Astrocyte of the spinal cord (primary cell): Measurements from ENCODE around the gene MLLT6.

Experiments used
- DNase-seq: peaks from one replicate; pipeline ENCODE4 v3.0.0; 2011; ENCODE audit warnings: low read depth, low spot score
- H3K4me3 ChIP-seq: 2 replicates; pipeline ENCODE4 v1.5.1; 2011; ENCODE audit warnings: low read depth, mild to moderate bottlenecking, low read length, moderate library complexity
- CTCF ChIP-seq: IDR thresholded peaks from 2 replicates; pipeline ENCODE4 v1.5.1; 2012; ENCODE audit warnings: low read depth, mild to moderate bottlenecking, low read length, inconsistent platforms
- in situ Hi-C: cut with HindIII; loops from 2 replicates; pipeline ENCODE4 v1.10.0; 2017; ENCODE audit warnings: low sequenced_read_pairs

MLLT6 gene

DNA sequence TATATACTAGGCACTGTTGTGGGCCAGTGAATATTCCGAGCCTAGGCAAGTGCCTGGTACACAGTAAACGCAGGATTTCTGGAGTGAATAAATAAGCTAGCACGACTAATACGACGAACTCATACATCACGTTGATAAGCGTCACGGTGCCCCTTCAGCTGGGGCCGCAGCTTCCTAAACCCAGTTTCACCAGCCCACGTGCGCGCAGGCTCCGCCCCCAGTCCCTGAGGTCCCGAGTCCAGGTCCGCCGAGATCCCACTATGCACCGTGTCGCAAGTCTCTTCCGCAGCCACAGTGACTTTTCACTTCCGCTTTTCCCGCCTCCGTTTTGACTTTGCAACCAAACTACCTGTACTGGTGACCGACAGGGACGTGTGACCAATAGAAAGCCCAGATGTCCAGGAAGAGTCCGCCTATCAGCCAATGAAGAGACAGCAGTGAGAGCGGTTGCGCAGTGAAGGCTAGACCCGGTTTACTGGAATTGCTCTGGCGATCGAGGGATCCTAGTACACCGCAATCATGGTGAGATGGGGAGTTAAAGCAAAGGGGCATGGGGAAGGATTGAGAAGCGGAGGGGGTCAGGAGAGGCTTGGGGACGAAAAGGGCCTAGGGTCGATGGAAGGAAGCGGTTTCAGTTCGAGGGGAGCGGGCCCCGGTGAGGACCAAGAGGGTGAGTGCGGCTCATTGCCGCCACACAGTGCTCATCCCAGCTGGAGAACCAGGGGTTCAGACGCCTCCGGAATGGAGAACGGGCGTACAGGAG, 47.4 kb downstream of the MLLT6 start, which contains the start of gene PSMB3:
Gene PSMB3 (plus strand): TSS at position 434 of the 763 bp plus-strand sequence. CDS start 86 bp downstream, at position 520.
- H3K4me3 ChIP-seq, result peak within 1 kb of the TSS; percentile 99
- in situ Hi-C loops, result no loop called here
- peak; percentile 99 for DNase-seq
- TF ChIP-seq CTCF, result no peak

GRCh38 chr17:38753071-38753506, 48.0 kb downstream of the MLLT6 start:
- no peak for TF ChIP-seq CTCF
- H3K4me3 ChIP-seq, result peak overlapping the region; percentile 99
- in situ Hi-C loops, result no loop called here
- no peak for DNase-seq

GRCh38 chr17:38761612-38762011, 56.5 kb downstream of the MLLT6 start:
- DNase-seq, result peak; percentile 23
- TF ChIP-seq CTCF, result peak; percentile 52
- no peak overlapping the region for H3K4me3 ChIP-seq
- in situ Hi-C loops, result no loop called here

GRCh38 chr17:38762231-38762630, 57.2 kb downstream of the MLLT6 start:
- no peak for TF ChIP-seq CTCF
- H3K4me3 ChIP-seq, result no peak overlapping the region
- DNase-seq, result no peak
- in situ Hi-C loops, result no loop called here

- in situ Hi-C loops, result no loop called here
- no peak for DNase-seq
- TF ChIP-seq CTCF, result no peak
- no peak overlapping the region for H3K4me3 ChIP-seq
These were observed 61.3 kb downstream of the MLLT6 start for GRCh38 chr17:38766341-38766740.

- TF ChIP-seq CTCF, result no peak
- no peak for DNase-seq
- in situ Hi-C loops, result no loop called here
- no peak overlapping the region for H3K4me3 ChIP-seq
These were observed 63.3 kb downstream of the MLLT6 start for GRCh38 chr17:38768417-38768816.
